Smooth muscle cell (in vitro differentiated cells): ENCODE measurements around the gene EPN3. TPM values are rescaled to one million over a fixed set of nuclear protein-coding genes. Genes with fewer than 3 reads are reported as not detected.
A peak's percentile ranks its signal among the peaks of the same experiment; 100 is the strongest.

Experiments
- DNase-seq: peaks from one replicate; lab custom pipeline; 2025; ENCODE audit not compliant: unreplicated experiment; lab: John Stamatoyannopoulos, UW
- H2AFZ ChIP-seq: fragments of 200-600 bp; sonication (generic); 2 replicates; pipeline ENCODE4 v1.6.0; 2016; ENCODE audit warnings: antibody characterized with exemption, low read depth, mild to moderate bottlenecking
- H3F3A ChIP-seq: fragments of 200-600 bp; sonication (generic); 2 replicates; pipeline ENCODE4 v1.6.0; 2017; ENCODE audit warnings: antibody characterized with exemption, low read depth
- H3K27ac ChIP-seq: fragments of 200-600 bp; sonication (generic); 2 replicates; pipeline ENCODE4 v1.5.1; 2016; ENCODE audit warnings: low read depth, mild to moderate bottlenecking
- H3K27me3 ChIP-seq: fragments of 200-600 bp; sonication (generic); 2 replicates; pipeline ENCODE4 v1.6.1; 2016; ENCODE audit warnings: low read depth, mild to moderate bottlenecking
- H3K36me3 ChIP-seq: fragments of 200-600 bp; sonication (generic); 2 replicates; pipeline ENCODE4 v1.5.1; 2016; ENCODE audit warnings: low read depth
- H3K4me1 ChIP-seq: fragments of 200-600 bp; sonication (generic); 2 replicates; pipeline ENCODE4 v1.5.1; 2016; ENCODE audit warnings: low read depth
- H3K4me2 ChIP-seq: fragments of 200-600 bp; sonication (generic); 2 replicates; pipeline ENCODE4 v1.6.0; 2016; ENCODE audit warnings: mild to moderate bottlenecking
- H3K4me3 ChIP-seq: fragments of 200-600 bp; sonication (generic); 2 replicates; pipeline ENCODE4 v1.5.1; 2016; ENCODE audit warnings: mild to moderate bottlenecking
- H3K79me2 ChIP-seq: fragments of 200-600 bp; sonication (generic); 2 replicates; pipeline ENCODE4 v1.6.0; 2016; ENCODE audit warnings: low read depth, mild to moderate bottlenecking
- H3K9ac ChIP-seq: fragments of 200-600 bp; sonication (generic); 2 replicates; pipeline ENCODE4 v1.6.0; 2016; ENCODE audit warnings: low read depth
- H3K9me3 ChIP-seq: fragments of 200-600 bp; sonication (generic); replicated peaks from 2 replicates; pipeline ENCODE4 v1.5.1; 2016; ENCODE audit warnings: low read depth
- H4K20me1 ChIP-seq: fragments of 200-600 bp; sonication (generic); 2 replicates; pipeline ENCODE4 v1.6.0; 2016; ENCODE audit warnings: low read depth
- WGBS: methylation state at CpG from one replicate; pipeline ENCODE4 v1.1.7; 2016; ENCODE audit warnings: low lambda C conversion rate; 5-methylcytosine and 5-hydroxymethylcytosine counted together
- polyA plus RNA-seq: library from polyadenylated mRNA; unstranded; fragments of >200 nt; fragmentation: Nextera tagmentation; extraction: Ambion mirVana; gene quantifications from 2 replicates; pipeline ENCODE4 v1.2.1, GENCODE V29; 2016
- total RNA-seq: library from RNA; depleted of rRNA; stranded (reverse); fragments of >200 nt; gene quantifications from 2 replicates; pipeline ENCODE4 v1.2.3, GENCODE V29; 2014
- TF ChIP-seq, protein P1 (sequence below): fragments of 200-600 bp; sonication (generic); IDR thresholded peaks from 2 replicates; pipeline ENCODE4 v1.5.1; 2017; ENCODE audit warnings: borderline replicate concordance, mild to moderate bottlenecking, antibody characterized with exemption; ENCODE audit not compliant: insufficient read depth, poor library complexity, severe bottlenecking

Gene EPN3
- total and polyA plus RNA-seq, 2 experiments from 2014 or later: 3.9 to 5.1 TPM

DNA sequence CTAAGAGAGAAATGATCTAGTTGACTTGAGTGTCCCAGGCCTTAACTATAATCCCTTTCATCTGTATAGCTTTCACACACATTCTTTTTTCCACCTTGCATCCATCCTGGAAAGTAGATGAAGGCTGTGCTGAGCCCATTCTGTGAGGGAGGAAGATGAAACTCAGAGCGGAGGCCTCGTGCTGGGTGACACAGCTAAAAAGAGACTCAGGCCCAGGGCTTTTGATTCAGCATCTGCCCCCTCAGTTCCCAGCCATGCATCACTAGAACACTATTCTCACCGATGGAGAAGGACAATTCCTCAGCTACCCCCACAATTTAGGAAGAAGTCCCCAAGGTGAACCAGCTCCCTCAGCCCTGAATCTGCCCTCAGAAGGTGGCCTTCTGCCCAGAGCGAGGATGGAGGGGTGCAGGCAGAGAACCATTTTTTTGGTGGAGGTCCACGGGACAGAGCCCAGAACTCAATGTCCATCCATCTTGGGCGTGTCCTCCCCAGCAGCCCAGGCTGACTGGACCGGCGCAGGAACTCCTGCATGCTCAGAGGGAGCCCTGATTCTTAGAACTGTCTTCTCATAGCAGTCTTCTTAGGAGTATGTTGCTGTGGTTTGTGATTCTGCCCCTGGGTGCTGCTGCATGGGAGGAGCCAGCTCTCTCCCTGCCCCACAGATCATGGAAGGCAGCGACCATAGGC is 30.1 kb upstream of the EPN3 start:
- Histone ChIP-seq H4K20me1 (no peaks in the 10 kb centered on the region), H3K27me3 (no peaks in the 10 kb centered on the region), H3F3A (peaks cover 8% of the 10 kb centered on the region), H3K36me3 (no peaks in the 10 kb centered on the region), H3K79me2 (no peaks in the 10 kb centered on the region), H3K4me2 (peak overlapping the region; percentile 15), H3K4me1 (peaks cover 26% of the 10 kb centered on the region), H3K27ac (peak overlapping the region; percentile 80), H3K9me3 (no peaks in the 10 kb centered on the region), H3K4me3 (no peak overlapping the region), H3K9ac (peak overlapping the region; percentile 53), H2AFZ (no peak overlapping the region)
- TF ChIP-seq, protein P1, sequence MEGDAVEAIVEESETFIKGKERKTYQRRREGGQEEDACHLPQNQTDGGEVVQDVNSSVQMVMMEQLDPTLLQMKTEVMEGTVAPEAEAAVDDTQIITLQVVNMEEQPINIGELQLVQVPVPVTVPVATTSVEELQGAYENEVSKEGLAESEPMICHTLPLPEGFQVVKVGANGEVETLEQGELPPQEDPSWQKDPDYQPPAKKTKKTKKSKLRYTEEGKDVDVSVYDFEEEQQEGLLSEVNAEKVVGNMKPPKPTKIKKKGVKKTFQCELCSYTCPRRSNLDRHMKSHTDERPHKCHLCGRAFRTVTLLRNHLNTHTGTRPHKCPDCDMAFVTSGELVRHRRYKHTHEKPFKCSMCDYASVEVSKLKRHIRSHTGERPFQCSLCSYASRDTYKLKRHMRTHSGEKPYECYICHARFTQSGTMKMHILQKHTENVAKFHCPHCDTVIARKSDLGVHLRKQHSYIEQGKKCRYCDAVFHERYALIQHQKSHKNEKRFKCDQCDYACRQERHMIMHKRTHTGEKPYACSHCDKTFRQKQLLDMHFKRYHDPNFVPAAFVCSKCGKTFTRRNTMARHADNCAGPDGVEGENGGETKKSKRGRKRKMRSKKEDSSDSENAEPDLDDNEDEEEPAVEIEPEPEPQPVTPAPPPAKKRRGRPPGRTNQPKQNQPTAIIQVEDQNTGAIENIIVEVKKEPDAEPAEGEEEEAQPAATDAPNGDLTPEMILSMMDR: no peak
- DNase-seq: no peak
- WGBS: 79% methylated on average over 9 of the region's 9 CpGs

DNA sequence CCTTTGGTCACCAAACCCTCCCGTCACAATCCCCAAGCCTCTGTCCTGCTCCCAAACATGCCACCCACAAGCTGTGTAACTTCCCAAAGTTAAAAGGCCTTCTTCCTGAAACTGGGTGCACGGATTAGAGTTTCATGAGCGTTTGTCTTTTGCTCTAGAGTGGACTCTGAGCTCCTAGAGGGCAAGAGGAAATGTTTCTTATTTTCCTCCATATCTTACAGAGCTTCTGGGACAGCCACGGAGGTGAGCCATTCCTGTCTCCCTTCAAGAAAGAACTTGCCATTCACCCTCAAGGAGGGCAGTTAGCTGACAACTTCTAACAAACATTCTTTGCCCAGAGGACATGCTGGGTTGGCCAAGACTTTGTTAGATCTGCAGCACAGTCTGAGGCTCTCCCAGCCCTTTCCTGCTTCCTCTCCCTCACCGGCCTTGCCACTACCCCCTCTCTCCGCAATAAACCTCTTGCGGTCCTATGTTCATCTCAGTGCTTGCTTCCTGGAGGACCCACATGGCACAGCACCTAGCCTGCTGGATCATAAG is 26.9 kb upstream of the EPN3 start:
- H3K4me1 ChIP-seq: peaks cover 36% of the 10 kb centered on the region
- no peak for DNase-seq
- H3F3A ChIP-seq: peaks cover 19% of the 10 kb centered on the region
- no peak overlapping the region for H3K4me2 ChIP-seq
- H4K20me1 ChIP-seq: no peaks in the 10 kb centered on the region
- no peaks in the 10 kb centered on the region for H3K9me3 ChIP-seq
- TF ChIP-seq, protein P1: no peak
- no peak overlapping the region for H3K27ac ChIP-seq
- no peaks in the 10 kb centered on the region for H3K36me3 ChIP-seq
- no peak overlapping the region for H3K9ac ChIP-seq
- no peak overlapping the region for H3K4me3 ChIP-seq
- WGBS: 88% methylated on average over 7 of the region's 7 CpGs
- H3K79me2 ChIP-seq: no peaks in the 10 kb centered on the region
- no peak overlapping the region for H2AFZ ChIP-seq
- H3K27me3 ChIP-seq: no peaks in the 10 kb centered on the region

DNA sequence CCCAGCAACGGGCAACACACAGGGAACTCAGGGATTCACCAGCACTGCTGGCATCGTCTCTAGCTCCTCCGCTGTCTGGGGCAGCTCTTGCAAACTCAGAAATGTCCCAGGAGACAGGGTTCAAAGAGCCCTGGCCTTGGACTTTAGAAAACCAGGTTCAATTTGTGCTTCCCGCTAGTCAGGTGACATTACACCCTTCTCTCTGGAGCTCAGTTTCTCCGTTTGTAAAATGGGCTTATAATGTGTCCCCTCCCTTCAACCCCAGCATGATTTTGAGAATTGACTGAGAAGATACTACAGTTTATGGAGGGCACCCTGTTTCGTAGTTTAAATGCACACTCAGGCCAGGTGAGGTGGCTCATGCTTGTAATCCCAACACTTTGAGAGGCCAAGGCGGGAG is 26.2 kb upstream of the EPN3 start:
- no peak overlapping the region for H2AFZ ChIP-seq
- no peak overlapping the region for H3K4me3 ChIP-seq
- 91% methylated on average over 7 of the region's 7 CpGs for WGBS
- H3K27me3 ChIP-seq: no peaks in the 10 kb centered on the region
- peaks cover 19% of the 10 kb centered on the region for H3F3A ChIP-seq
- peaks cover 36% of the 10 kb centered on the region for H3K4me1 ChIP-seq
- no peak overlapping the region for H3K9ac ChIP-seq
- no peak overlapping the region for H3K4me2 ChIP-seq
- DNase-seq: no peak
- no peaks in the 10 kb centered on the region for H4K20me1 ChIP-seq
- no peaks in the 10 kb centered on the region for H3K79me2 ChIP-seq
- no peaks in the 10 kb centered on the region for H3K36me3 ChIP-seq
- H3K9me3 ChIP-seq: no peaks in the 10 kb centered on the region
- H3K27ac ChIP-seq: no peak overlapping the region
- TF ChIP-seq, protein P1: no peak
